Central memory CD4-positive, alpha-beta T cell (primary cell): Measurements from ENCODE around the gene CASKIN2.
"Not testable (repeated sequence)": the region's sequence is repeated elsewhere in the genome, so short reads cannot be mapped to it uniquely, and the experiment has no call there.

Experiments used
- DNase-seq: peaks from one replicate; pipeline ENCODE4 v3.0.0; 2022

The CASKIN2 gene

DNA sequence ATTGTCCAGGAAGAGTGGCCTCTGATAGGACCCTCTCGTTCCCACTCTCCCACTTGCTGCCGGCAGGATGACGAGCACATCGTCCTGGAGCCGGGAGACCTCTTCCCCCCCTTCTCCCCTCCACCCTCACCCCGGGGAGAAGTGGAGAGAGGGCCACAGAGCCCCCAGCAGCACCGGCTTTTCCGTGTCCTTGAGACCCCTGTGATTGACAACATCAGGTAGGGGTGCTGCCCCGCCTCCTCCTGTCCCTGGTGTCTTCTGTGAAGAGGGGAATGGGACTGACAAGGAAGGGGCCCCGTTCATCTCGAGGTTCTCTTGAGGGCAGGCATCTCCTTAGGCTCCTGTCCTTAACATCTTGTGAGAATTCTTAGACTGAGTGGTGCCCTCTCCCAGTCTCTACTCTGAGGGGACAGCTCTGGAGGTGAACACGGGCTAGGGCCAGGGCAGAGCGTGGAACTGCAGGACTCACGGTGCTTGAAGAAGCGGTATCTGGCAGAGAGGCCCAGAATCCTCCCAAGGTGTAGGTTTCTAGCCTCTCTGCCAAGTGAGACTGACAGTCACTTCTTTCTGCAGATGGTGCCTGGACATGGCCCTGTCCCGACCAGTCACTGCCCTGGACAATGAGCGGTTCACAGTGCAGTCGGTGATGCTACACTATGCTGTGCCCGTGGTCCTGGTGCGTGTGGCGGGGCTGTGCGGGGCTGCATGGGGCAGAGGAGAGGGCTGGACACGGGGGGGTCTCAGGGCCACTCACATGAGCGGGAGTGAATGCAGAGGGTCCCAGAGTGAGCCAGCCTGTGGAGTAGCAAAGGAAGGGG, 26.4 kb downstream of the CASKIN2 start:
- DNase-seq = no peak

DNA sequence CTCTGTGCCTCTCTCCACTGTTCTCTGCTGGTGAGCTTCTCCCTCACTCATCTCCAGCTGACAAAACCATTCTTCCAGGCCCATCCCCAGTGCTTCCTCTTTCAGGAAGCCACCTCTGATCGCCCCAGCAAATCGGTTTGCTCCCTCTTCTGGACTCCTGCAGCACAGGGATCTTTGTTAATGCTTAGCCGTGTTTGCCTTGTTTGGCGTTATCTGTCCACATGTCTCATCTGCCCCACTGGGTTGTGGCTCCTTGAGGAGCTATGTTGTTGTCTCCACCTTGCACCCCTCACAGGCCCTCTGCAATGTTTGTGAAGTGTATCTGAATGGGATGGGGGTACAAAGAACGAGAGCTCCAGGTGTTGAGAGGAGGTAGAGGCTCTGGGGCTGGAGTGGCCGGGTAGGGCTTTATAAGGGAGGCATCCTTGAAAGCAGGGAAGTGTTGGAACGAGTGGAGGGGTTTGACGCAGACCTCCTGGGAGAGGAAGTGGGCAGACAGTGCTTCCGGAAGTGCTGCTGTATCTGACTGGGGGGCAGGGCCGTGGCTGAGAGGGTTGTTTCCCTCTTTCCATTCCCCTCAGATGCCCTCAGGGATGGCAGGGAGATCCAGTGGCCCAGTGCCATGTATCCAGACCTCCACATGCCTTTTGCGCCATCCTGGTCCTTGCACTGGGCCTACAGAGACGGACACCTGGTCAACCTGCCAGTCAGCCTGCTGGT, 27.8 kb downstream of the CASKIN2 start:
- DNase-seq = peak; percentile 43

DNA sequence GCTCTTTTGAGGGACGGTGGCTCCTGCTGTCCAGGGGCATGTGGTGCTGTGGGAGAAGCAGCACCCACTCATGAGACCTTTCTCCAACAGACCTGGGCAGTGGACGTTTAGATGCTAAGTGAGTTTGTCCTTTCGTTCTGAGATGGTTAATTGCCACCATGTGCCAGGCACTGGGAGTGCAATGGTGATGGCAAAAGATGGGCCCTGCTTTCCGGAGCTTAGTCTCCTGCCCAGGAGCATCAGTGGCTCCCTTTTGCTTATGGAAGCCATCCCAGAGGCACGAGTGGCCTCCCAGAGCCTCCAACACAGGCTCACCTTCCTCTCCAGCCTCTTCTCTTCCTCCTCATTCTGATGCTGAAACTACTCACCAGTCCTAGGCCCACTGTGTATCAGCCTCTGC, 28.4 kb downstream of the CASKIN2 start:
- DNase-seq = no peak

DNA sequence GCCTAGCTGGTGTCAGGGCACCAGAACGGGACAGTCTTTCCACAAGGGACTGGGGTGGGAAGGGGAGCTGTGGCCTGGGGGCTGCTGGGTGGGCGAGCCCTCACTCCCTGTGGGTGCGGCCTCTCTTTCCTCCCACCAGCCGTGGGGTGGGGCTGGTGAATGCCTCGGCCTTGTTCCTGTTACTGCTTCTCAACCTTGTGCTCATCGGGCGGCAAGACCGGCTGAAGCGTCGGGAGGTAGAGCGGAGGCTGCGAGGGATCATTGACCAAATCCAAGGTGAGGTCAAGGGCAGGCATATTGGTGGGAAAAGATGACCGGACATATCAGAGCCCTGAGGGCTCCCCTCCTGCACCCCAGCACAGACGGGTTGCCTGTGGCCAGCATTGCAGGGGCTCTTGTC, 29.2 kb downstream of the CASKIN2 start:
- no peak for DNase-seq

DNA sequence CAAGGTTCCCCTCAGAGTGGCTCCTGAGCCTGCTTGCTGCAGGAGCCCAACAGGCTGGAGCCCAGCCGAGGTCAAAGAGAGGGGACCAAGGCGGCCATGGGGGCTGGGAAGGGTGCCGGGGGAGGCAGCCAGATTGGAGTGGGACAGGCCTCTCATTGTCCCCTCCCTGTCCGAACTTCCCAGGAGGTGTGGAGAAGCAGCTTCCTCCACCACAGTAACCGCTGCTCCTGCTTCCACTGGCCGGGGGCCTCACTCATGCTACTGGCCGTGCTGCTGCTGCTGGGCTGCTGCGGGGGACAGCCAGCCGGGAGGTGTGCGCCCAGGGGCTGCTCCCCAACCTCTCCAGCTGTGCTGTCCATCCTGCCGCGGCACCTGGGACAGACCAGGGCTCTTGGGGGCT, 29.6 kb downstream of the CASKIN2 start:
- no peak for DNase-seq

DNA sequence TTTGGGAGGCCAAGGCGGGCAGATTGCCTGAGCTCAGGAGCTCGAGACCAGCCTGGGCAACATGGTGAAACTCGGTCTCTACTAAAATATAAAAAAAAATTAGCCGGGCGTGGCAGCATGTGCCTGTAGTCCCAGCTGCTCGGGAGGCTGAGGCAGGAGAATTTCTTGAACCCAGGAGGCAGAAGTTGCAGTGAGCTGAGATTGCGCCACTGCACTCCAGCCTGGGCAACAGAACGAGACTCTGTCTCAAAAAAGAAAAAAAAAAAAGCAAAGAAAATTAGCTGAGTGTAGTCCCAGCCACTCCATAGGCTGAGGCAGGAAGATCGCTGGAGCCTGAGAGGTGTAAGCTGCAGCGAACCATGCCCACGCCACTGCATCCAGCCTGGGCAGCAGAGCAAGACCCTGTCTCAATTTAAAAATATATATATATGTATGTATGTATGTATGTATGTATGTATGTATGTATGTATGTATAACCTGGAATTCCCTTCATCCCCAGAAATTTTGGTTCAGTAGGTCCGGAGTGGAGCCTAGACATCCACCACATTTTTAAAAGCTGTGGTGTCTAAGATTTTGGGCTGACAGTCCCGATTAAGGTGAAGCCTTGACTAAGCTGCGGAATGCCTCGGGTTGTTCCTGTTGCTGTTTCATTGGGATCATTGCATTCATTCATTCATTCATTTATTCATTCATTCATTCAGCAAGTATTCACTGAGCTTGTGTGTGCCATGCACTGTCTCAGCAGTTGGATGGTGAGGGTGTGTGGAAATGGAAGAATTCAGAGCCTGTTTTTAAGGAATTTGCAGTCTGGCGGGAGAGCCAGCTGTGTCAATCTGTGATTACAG, 33.0 kb downstream of the CASKIN2 start:
- no peak for DNase-seq

DNA sequence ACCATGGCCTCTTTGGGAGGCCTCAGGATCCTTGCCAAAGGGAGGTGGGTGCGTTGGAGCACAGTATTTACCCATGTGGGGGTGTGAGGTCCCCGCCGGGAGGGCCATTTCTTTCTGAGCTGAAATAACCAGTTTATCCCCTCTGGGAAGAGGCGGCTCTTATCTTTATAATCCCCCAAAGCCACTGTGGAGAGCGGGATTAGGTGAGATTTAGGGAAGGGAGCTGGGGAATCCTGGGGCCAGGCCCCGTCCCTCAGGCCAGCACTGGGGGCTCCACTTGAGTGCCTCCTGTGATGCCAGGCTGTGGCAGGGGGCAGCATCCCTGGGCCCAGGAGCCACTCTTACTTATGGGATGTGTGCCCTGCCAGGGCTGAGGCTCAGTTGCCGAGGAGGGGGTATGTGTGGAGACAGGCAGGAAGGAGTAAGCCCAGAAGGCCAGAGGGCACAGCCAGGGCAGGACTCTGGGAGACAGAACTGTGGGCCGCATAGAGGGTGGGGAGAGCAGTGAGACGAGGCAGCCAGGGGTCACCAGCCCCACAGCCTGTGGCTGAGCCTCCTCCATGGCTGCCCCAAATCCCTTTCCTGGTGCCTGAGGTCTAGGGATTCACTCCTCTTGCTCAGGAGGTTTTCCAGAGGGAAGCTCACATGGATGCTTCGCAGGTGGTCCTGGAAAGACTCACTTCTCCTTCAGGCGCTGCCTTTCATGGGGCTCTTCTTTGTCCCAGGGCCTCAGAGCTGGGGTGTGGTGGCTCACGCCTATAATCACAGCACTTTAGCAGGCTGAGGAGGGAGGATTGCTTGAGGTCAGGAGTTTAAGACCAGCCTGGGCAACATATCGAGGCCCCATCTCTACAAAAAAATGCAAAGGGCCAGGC, 33.9 kb downstream of the CASKIN2 start:
- no peak for DNase-seq

DNA sequence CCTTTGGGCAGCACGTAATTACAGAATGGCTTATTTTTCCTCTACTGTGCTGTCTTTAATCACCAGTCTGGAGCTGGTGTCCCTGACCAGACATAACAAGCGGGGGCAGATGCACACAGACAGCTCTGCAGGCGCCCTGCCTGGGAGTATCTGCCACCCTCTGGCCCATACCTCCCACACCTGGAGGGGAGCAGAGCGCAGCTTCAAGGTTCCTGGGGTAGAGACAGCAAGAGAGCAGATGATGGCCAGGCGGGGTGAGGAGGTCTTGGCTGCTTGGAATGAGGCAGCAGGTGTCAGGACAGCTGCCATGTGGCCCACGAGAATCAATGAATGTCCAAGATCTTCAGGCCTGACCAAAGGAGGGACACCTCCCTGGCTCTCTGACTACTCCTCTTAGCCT, 35.1 kb downstream of the CASKIN2 start:
- DNase-seq = no peak

DNA sequence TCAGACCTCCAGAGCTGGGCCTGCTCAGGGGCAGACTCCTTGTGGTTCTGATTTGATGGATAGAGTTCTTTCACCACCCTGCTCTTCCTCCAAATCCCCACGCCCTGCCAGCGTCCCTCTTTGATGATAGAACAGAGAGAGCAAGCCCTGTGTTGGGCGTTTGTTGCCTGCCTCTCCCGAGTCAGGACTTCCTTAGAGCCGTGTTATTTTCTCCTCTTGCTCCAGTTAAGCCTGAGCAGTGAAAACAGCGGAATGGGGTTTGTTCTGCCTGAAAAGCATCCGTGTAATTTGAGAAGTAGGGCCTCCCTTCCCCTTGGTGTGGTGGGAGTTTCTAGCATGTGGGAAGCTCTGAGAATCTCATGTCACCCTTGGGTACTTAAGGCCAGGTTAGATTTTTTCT, 36.8 kb downstream of the CASKIN2 start:
- DNase-seq = no peak

DNA sequence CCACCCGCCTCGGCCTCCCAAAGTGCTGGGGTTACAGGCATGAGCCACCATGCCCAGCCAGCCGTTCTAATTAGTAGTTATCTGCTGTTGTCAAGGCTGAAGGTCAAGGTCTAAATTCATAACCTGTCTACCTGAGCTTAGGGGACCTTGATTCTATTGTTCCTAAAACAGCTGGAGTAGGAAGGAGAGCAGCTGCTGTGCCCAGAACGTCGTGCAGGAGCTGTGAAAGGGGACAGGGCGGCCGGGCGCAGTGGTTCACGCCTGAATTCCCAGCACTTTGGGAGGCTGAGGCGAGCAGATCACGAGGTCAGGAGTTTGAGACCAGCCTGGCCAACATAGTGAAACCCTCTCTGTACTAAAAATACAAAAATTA, 37.9 kb downstream of the CASKIN2 start:
- DNase-seq = not testable (repeated sequence)

DNA sequence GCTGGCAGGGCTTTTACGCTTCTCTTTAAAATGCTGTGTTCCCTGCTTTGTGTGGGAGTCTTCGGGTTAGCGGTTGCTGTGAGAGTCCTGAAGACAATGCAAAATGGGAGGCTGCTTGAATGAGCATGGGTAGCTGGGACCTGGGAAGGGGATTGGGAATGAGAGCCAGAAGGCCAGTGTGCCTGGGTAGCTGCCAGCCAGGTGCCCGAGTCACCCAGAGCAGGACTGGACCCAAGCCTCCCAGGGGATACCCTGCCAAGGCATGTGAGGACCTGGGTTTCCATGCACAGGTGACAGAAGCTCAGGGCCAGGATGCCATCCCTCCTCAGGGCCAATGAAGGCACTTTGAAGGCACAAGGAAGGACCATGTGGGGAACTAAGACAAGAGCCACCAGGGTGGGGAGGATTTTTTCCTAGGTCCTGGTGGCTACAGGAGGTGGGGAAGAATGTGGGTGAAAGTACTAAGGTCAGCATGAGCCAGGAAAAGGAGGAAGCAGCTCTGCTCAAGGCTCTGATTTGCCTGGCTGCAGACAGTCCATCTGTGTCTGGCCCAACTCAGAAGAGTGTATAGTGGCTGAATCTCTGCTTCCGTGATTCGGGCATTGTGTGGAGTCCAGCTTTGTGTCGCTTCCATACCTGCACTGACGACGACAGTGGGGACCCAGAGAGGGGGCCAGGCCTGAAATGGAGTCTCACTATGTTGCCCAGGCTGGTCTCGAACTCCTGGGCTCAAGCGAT, 38.4 kb downstream of the CASKIN2 start:
- DNase-seq = no peak

DNA sequence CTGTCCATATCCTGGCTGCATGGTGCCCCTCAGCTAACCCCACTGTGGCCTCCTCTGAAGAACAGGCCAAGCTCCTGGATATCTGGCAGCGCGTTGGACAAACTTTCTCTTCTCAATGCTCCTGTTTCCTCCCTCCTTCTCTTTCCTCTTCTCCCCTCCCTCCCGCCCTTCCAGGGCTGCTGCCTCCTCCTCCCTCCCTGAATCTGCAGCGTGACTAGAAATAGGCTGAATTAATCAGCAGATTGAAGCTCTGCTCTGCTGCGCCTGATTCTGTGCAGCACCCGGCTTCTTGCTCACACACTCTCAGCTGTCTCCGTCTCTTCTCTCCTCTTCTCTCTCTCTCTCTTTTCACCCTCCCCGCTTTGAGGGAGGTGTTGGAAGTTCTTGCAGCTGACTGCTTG, 39.1 kb downstream of the CASKIN2 start:
- no peak for DNase-seq

DNA sequence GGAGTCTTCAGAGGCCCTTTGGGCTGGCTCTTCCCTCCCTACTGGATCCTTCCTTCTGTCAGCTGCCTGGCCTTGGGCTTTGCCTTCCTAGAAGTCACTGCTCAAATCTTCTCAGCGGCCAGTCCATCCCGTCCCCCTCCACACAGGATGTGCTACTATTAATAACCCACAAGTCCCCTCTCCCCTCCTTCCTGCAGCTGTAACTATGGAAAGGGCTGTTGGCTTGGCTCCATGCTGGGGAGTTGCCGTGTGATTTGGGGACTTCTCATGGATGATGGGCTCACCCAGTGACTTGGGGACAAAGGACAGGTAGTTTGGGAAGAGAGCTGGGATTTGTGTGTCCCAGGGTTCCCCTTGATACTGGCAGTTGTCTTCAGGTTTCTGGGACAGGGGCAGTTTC, 39.5 kb downstream of the CASKIN2 start:
- no peak for DNase-seq

DNA sequence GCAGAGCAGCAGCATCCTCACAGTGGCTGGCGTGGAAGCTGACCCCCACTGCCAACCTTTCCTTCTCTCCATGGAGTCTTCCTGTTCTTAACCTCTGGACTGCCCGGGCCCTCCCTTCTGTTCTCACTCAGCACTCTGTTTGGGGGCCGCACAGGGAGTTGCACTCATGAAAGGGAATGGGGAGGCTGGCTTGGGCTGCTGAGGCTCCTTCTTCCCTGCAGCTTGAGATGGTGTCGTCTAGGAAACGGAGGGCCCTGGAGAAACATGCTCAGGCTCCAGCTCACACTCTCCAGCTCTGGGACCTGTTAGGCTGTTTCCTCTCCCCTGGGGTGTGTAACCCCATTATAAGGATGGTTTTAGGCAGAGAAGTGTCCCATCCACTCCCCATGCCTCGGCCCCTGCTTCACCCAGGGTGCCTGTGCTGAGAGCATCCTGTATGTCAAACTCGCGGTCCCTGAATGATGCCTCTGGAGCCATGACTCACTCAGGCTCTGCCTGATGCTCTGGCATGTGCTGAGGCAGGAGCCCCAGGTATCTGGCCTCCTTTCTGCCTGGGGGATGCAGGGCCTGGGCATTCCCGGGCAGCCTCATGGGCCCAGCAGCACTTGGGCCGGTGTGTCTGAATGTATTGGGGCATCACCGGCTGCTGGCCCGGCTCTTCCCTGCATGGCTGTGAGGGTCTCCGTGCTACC, 40.0 kb downstream of the CASKIN2 start:
- DNase-seq = no peak

DNA sequence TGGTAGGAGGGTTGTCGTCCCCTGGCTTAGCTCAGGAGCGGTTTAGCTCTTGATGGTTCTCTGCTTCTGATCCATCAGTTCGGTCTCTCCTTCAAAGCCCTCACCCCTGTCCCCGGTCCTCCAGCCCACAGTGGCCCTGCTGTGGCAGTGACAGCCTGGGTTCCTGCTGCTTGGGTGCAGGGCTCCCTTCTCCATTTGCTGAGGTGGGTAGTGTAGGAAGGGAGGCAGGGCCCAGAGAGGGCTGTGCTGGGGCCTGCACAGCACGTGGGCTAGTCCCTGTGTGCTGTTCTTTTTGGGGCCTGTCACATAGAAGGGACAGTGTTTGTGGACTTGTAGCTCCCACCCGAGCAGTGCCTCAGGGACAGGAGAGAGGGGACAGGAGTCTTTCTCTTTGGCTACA, 40.6 kb downstream of the CASKIN2 start:
- no peak for DNase-seq

DNA sequence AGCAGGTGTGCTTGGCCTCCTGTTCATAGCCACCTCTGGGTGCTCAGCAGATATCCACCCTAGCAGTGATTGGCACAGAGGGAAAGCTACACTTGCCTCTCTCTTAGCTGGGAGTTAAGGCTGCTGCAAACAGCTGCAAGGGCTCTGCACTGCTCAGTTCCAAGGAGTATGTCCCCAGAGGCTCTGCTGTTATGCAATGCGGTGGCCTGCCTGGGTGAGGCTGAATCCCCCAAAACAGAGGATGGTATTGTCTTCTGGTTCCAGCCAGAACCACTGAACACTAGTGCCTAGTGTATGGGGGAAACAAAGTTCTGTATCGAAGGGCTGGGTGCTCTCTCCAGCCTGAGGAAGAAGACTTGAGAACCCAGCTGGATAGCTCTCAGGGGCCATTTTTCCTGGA, 42.1 kb downstream of the CASKIN2 start:
- DNase-seq = no peak

DNA sequence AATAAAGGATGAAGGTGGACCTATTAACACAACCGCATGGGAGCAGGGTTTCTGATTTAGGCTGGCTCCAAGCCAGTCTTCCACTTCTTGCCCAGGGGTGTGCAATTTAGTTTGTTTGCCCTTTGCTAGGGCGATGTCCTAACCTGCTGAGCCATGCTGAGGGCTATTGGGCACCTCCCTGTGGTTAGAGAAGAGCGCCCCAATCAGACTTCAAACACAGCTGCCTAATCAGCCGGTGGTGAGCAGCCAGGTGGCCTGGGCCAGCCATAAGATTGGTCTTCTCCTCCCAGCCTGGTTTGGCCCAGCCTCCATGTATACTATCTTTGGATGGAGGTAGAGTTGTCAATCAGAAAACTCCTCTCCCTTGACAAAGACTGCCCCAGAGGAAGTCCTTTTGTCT, 43.2 kb downstream of the CASKIN2 start:
- no peak for DNase-seq

DNA sequence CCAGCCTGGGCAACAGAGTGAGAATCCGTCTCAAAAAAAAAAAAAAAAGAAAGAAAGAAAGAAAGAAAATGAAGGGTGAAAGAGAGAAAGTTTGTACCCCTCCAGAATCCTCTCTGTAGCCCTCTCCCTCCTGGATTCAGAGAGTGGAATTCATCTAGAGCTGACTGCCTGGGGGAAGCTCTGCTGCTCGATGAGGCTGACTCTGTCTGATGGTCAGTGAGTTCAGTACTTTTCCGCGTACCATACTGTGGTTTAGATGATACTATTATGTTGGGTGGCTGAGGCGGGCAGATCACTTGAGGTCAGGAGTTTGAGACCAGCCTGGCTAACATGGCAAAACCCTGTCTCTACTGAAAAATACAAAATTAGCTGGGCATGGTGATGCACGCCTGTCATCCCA, 44.1 kb downstream of the CASKIN2 start:
- no peak for DNase-seq

DNA sequence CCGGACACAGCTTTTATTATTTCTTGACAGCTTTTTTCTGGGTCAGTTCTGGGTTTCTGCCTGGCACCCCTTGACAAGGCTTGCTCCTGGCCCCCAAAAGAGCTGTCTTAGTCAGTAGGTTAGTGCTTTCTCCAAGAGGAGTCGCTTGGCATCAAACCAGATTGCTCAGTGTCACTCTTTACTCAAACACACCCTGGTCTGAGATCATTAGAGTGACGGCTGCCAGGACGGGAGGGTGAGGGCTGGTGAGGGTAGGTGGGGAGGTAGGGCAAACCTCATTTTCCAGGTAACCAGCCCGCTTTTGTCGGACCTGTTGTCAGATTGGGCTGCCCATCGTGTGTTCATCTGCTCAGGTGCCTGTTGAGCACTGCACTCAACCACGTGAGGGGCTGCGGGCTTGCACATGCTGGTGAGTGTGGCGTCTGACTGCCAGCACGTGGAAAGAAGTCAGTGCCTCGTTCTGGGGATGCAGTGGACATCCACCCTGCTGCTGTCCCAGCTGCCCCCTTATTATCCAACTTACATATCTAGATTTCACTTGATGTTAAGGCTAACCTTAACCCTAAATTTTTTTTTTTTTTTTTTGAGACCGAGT, 46.5 kb downstream of the CASKIN2 start:
- DNase-seq = no peak

DNA sequence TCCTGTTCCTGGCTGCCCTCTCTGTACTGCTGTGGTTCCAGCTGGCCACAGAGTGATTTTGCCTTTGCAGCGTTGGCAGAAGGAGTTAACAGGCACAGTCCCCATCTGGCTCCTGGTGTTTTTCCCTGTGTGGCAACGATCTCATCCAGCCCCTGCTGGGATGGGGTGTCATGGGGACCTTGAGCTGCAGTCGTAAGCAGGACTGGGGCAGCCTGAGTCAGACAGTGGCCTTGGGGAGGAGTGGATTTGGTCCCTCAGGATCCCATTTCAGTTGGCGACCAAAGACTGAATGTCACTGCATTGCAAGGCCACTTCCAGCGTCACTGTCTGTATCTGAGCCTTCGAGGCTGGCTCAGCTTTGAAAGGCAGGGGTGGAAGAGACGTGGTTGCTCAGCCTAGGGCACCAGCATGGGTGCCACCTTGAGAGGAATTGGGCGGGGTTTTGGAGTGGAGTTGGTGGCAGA, 47.0 kb downstream of the CASKIN2 start:
- no peak for DNase-seq

DNA sequence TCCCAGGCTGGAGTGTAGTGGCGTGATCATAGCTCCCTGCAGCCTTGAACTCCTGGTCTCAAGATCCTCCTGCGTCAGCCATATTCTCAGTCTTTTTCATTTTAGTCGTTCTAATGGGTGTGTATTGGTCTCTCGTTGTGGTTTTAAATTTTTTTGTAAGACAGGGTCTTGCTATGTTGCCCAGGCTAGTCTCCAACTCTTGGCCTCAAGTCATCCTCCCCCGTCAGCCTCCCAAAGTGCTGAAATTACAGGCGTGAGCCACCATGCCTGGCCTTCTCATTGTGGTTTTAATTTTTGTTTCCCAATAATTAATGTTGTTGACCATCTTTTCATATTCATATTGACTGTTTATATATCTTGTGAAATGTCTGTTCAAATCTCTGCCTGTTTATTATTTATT, 50.3 kb downstream of the CASKIN2 start:
- DNase-seq = no peak
